HG03139 (cell line): Measurements from ENCODE around the gene ANKRD37.
"Not testable (repeated sequence)": the region's sequence is repeated elsewhere in the genome, so short reads cannot be mapped to it uniquely, and the experiment has no call there.

Experiments used
- ATAC-seq: cut with Tn5 transposase; IDR thresholded peaks from one replicate; pipeline ENCODE4 v1.9.1; 2021; ENCODE audit not compliant: unreplicated experiment

Gene ANKRD37

GRCh38 chr4:185396724-185397385, at the start of gene ANKRD37:
Gene ANKRD37 (plus strand): TSS chr4:185396841. CDS start chr4:185396924, 83 bp downstream.
- ATAC-seq = no peak

GRCh38 chr4:185346975-185347601, 49.6 kb upstream of the ANKRD37 start:
- ATAC-seq = no peak

GRCh38 chr4:185351691-185352090, 45.0 kb upstream of the ANKRD37 start:
- no peak for ATAC-seq

- ATAC-seq = no peak
Measured at GRCh38 chr4:185352202-185352601, 44.4 kb upstream of the ANKRD37 start.

- no peak for ATAC-seq
Measured at GRCh38 chr4:185352741-185353140, 43.9 kb upstream of the ANKRD37 start.

GRCh38 chr4:185357211-185357610, 39.4 kb upstream of the ANKRD37 start:
- no peak for ATAC-seq

GRCh38 chr4:185357733-185358440, 38.8 kb upstream of the ANKRD37 start:
- no peak for ATAC-seq

- ATAC-seq = no peak
Measured at GRCh38 chr4:185358514-185358913, 38.1 kb upstream of the ANKRD37 start.

- ATAC-seq = no peak
Measured at GRCh38 chr4:185358959-185359358, 37.7 kb upstream of the ANKRD37 start.

- ATAC-seq = no peak
Measured at GRCh38 chr4:185359767-185360446, 36.7 kb upstream of the ANKRD37 start.

- ATAC-seq = no peak
Measured at GRCh38 chr4:185361872-185362271, 34.8 kb upstream of the ANKRD37 start.

GRCh38 chr4:185362570-185362969, 34.1 kb upstream of the ANKRD37 start:
- not testable (repeated sequence) for ATAC-seq

- ATAC-seq = no peak
Measured at GRCh38 chr4:185363251-185363650, 33.4 kb upstream of the ANKRD37 start.

- ATAC-seq = no peak
Measured at GRCh38 chr4:185364886-185365285, 31.8 kb upstream of the ANKRD37 start.

- no peak for ATAC-seq
Measured at GRCh38 chr4:185369731-185370130, 26.9 kb upstream of the ANKRD37 start.

- ATAC-seq = no peak
Measured at GRCh38 chr4:185370268-185370949, 26.2 kb upstream of the ANKRD37 start.

GRCh38 chr4:185371702-185372101, 24.9 kb upstream of the ANKRD37 start:
- ATAC-seq = no peak

- no peak for ATAC-seq
Measured at GRCh38 chr4:185374027-185374426, 22.6 kb upstream of the ANKRD37 start.

GRCh38 chr4:185374573-185374972, 22.1 kb upstream of the ANKRD37 start:
- no peak for ATAC-seq

GRCh38 chr4:185378264-185378663, 18.4 kb upstream of the ANKRD37 start:
- ATAC-seq = no peak
